ENCODE results near the gene ZC3H12D.
"Not testable (repeated sequence)": the region's sequence is repeated elsewhere in the genome, so short reads cannot be mapped to it uniquely, and the experiment has no call there.

ZC3H12D gene

GRCh38 chr6:149483849-149484655 is 762 bp downstream of the ZC3H12D start:
- no peak for DNase-seq (ENCODE audit: low read depth)

- DNase-seq (ENCODE audit: low read depth), result no peak
These were observed 1.5 kb downstream of the ZC3H12D start for GRCh38 chr6:149483334-149483725.

- no peak for DNase-seq (ENCODE audit: low read depth)
These were observed 2.1 kb downstream of the ZC3H12D start for GRCh38 chr6:149482545-149483333.

GRCh38 chr6:149480502-149481280 is 4.1 kb downstream of the ZC3H12D start:
- DNase-seq (ENCODE audit: low read depth), result no peak

GRCh38 chr6:149478631-149479314 is 6.0 kb downstream of the ZC3H12D start:
- DNase-seq (ENCODE audit: low read depth), result no peak

GRCh38 chr6:149477544-149477943 is 7.3 kb downstream of the ZC3H12D start:
- DNase-seq (ENCODE audit: low read depth), result no peak

GRCh38 chr6:149476789-149477455 is 7.9 kb downstream of the ZC3H12D start:
- DNase-seq (ENCODE audit: low read depth), result no peak

- DNase-seq (ENCODE audit: low read depth), result no peak
These were observed 10.5 kb downstream of the ZC3H12D start for GRCh38 chr6:149474108-149474935.

- DNase-seq (ENCODE audit: low read depth), result no peak
These were observed 11.4 kb downstream of the ZC3H12D start for GRCh38 chr6:149473080-149474052.

GRCh38 chr6:149472241-149472640 is 12.6 kb downstream of the ZC3H12D start:
- DNase-seq (ENCODE audit: low read depth), result no peak

- DNase-seq (ENCODE audit: low read depth), result no peak
These were observed 13.0 kb downstream of the ZC3H12D start for GRCh38 chr6:149471801-149472200.

- no peak for DNase-seq (ENCODE audit: low read depth)
These were observed 13.9 kb downstream of the ZC3H12D start for GRCh38 chr6:149470948-149471347.

- DNase-seq (ENCODE audit: low read depth), result no peak
These were observed 16.6 kb downstream of the ZC3H12D start for GRCh38 chr6:149468179-149468578.

GRCh38 chr6:149467265-149467664 is 17.5 kb downstream of the ZC3H12D start:
- DNase-seq (ENCODE audit: low read depth), result no peak

- DNase-seq (ENCODE audit: low read depth), result no peak
These were observed 20.4 kb downstream of the ZC3H12D start for GRCh38 chr6:149464411-149464810.

GRCh38 chr6:149463781-149464180 is 21.0 kb downstream of the ZC3H12D start:
- no peak for DNase-seq (ENCODE audit: low read depth)

- not testable (repeated sequence) for DNase-seq (ENCODE audit: low read depth)
These were observed 22.1 kb downstream of the ZC3H12D start for GRCh38 chr6:149462712-149463111.

GRCh38 chr6:149461670-149462069 is 23.1 kb downstream of the ZC3H12D start:
- no peak for DNase-seq (ENCODE audit: low read depth)

GRCh38 chr6:149460249-149460648 is 24.6 kb downstream of the ZC3H12D start:
- DNase-seq (ENCODE audit: low read depth), result not testable (repeated sequence)
